Karpas-422 (cell line): ENCODE measurements around the gene SALL1. TPM values are rescaled to one million over a fixed set of nuclear protein-coding genes. Genes with fewer than 3 reads are reported as not detected.

Experiments used
- DNase-seq: peaks from one replicate; pipeline ENCODE4 v3.0.0-alpha.2; 2015
- H2AFZ ChIP-seq: fragments of 200-600 bp; sonication (generic); 2 replicates; pipeline ENCODE4 v1.6.1; 2014; ENCODE audit warnings: antibody characterized with exemption, low read length, mixed read lengths
- H3K27ac ChIP-seq: fragments of 200-600 bp; sonication (generic); 2 replicates; pipeline ENCODE4 v1.5.1; 2014; ENCODE audit warnings: mild to moderate bottlenecking, low read length, moderate library complexity
- H3K27me3 ChIP-seq: fragments of 200-600 bp; sonication (generic); 2 replicates; pipeline ENCODE4 v1.6.1; 2014; ENCODE audit warnings: low read length, mixed read lengths
- H3K36me3 ChIP-seq: fragments of 200-600 bp; sonication (generic); 2 replicates; pipeline ENCODE4 v1.6.1; 2014; ENCODE audit warnings: low read length, mixed read lengths; ENCODE audit not compliant: insufficient read depth
- H3K4me1 ChIP-seq: fragments of 200-600 bp; sonication (generic); 2 replicates; pipeline ENCODE4 v1.6.1; 2014; ENCODE audit warnings: mild to moderate bottlenecking, low read length, mixed read lengths
- H3K4me2 ChIP-seq: fragments of 200-600 bp; sonication (generic); 2 replicates; pipeline ENCODE4 v1.6.1; 2014; ENCODE audit warnings: low read length, low read depth, mild to moderate bottlenecking; ENCODE audit not compliant: poor library complexity, severe bottlenecking
- H3K4me3 ChIP-seq: fragments of 200-600 bp; sonication (generic); 2 replicates; pipeline ENCODE4 v1.5.1; 2014; ENCODE audit warnings: mild to moderate bottlenecking, antibody characterized with exemption, low read length, mixed read lengths
- H3K79me2 ChIP-seq: fragments of 200-600 bp; sonication (generic); 2 replicates; pipeline ENCODE4 v1.6.1; 2014; ENCODE audit warnings: mild to moderate bottlenecking, low read length, mixed read lengths
- H3K9ac ChIP-seq: fragments of 200-600 bp; sonication (generic); 2 replicates; pipeline ENCODE4 v1.6.0; 2014; ENCODE audit warnings: low read length
- H3K9me2 ChIP-seq: fragments of 200-600 bp; sonication (generic), shearing (Covaris generic); replicated peaks from 2 replicates; pipeline ENCODE4 v1.6.0; 2014; ENCODE audit warnings: mild to moderate bottlenecking, low read length, moderate library complexity; ENCODE audit not compliant: insufficient read depth
- H3K9me3 ChIP-seq: fragments of 300-700, 200-600 bp; sonication (generic); 2 replicates; pipeline ENCODE4 v1.6.1; 2014; ENCODE audit warnings: low read length, mixed read lengths
- H4K20me1 ChIP-seq: fragments of 200-600 bp; sonication (generic); 2 replicates; pipeline ENCODE4 v1.6.1; 2014; ENCODE audit warnings: mild to moderate bottlenecking, antibody characterized with exemption, low read length, low read depth; ENCODE audit not compliant: insufficient read depth
- total RNA-seq: library from RNA; depleted of rRNA; stranded (reverse); fragments of >200 nt; shearing (Covaris generic); gene quantifications from 2 replicates; pipeline ENCODE4 v1.2.3, GENCODE V29; 2014; ENCODE audit warnings: low replicate concordance

The SALL1 gene
- total RNA-seq, 1 experiment from 2014 or later: not detected

GRCh38 chr16:51140112-51140511, 11.0 kb downstream of the SALL1 start:
- H3K9me2 ChIP-seq: no peaks in the 10 kb centered on the region
- no peak overlapping the region for H3K27ac ChIP-seq
- no peaks in the 10 kb centered on the region for H3K27me3 ChIP-seq
- H3K9me3 ChIP-seq: no peaks in the 10 kb centered on the region
- no peak overlapping the region for H3K4me3 ChIP-seq
- H3K4me2 ChIP-seq: no peak overlapping the region
- no peaks in the 10 kb centered on the region for H3K4me1 ChIP-seq
- no peaks in the 10 kb centered on the region for H4K20me1 ChIP-seq
- H3K36me3 ChIP-seq: no peaks in the 10 kb centered on the region
- no peak overlapping the region for H3K9ac ChIP-seq
- DNase-seq: no peak
- H2AFZ ChIP-seq: no peak overlapping the region
- H3K79me2 ChIP-seq: no peaks in the 10 kb centered on the region

- no peaks in the 10 kb centered on the region for H3K79me2 ChIP-seq
- H3K9me2 ChIP-seq: no peaks in the 10 kb centered on the region
- no peak overlapping the region for H3K9ac ChIP-seq
- no peak overlapping the region for H3K4me2 ChIP-seq
- H3K27ac ChIP-seq: no peak overlapping the region
- H3K4me1 ChIP-seq: no peaks in the 10 kb centered on the region
- no peaks in the 10 kb centered on the region for H3K36me3 ChIP-seq
- no peaks in the 10 kb centered on the region for H4K20me1 ChIP-seq
- no peaks in the 10 kb centered on the region for H3K27me3 ChIP-seq
- H3K4me3 ChIP-seq: no peak overlapping the region
- no peak for DNase-seq
- H2AFZ ChIP-seq: no peak overlapping the region
- no peaks in the 10 kb centered on the region for H3K9me3 ChIP-seq
Measured at GRCh38 chr16:51139568-51139967, 11.5 kb downstream of the SALL1 start.

GRCh38 chr16:51138178-51138577, 12.9 kb downstream of the SALL1 start:
- Histone ChIP-seq H3K36me3 (no peaks in the 10 kb centered on the region), H2AFZ (no peak overlapping the region), H3K4me2 (no peak overlapping the region), H3K27me3 (no peaks in the 10 kb centered on the region), H3K79me2 (no peaks in the 10 kb centered on the region), H3K9me3 (no peaks in the 10 kb centered on the region), H3K27ac (no peak overlapping the region), H3K4me3 (no peak overlapping the region), H4K20me1 (no peaks in the 10 kb centered on the region), H3K9ac (no peak overlapping the region), H3K9me2 (no peaks in the 10 kb centered on the region), H3K4me1 (no peaks in the 10 kb centered on the region)
- DNase-seq: no peak

DNA sequence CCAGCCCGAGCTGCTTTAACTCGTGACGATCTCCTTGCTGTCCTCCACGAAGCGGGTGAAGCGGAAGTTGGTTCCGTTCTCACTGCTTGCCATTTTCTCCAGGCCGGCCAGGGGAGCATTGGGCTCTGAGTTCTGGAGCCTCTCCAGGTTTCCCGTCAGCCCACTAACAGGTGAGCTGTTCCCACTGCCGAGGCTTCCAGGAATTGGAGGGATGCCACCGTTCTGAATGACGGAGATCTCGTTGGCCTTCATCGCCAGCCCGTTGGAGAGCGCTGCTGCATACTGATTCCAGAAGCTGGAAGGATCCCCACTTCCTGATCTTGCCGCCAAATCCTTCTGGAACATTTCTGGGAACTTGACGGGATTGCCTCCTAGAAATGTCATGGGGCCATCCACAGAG, 14.0 kb downstream of the SALL1 start:
- no peaks in the 10 kb centered on the region for H3K27me3 ChIP-seq

DNA sequence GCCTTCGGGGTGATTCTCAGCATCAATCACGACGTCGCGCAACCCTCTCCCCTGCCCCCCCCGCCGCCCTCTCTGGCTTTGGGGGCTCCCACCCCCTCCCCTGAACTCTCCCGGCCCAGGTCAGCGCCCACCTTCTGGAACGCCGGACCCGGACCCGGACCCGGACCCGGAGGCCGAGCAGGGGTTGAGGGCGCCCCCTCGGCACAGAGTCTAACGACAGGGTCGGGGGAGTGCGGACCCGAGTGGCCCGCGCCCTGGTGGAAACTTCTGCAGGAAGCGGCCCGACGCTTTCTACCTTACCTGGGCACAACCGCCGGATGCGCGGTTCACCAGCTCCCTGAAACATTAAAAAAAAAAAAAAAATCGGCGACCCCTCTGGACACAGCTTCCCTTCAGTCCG, 16.2 kb downstream of the SALL1 start:
- no peak overlapping the region for H3K27ac ChIP-seq
- H3K4me2 ChIP-seq: no peak overlapping the region
- no peaks in the 10 kb centered on the region for H4K20me1 ChIP-seq
- DNase-seq: no peak
- no peaks in the 10 kb centered on the region for H3K36me3 ChIP-seq
- no peaks in the 10 kb centered on the region for H3K79me2 ChIP-seq
- no peaks in the 10 kb centered on the region for H3K4me1 ChIP-seq
- no peak overlapping the region for H2AFZ ChIP-seq
- no peak overlapping the region for H3K4me3 ChIP-seq
- no peak overlapping the region for H3K9ac ChIP-seq
- no peaks in the 10 kb centered on the region for H3K9me3 ChIP-seq
- H3K9me2 ChIP-seq: no peaks in the 10 kb centered on the region
- no peaks in the 10 kb centered on the region for H3K27me3 ChIP-seq

More for the DNA sequence above, 14.0 kb downstream of the SALL1 start:
- Histone ChIP-seq H3K36me3 (no peaks in the 10 kb centered on the region), H4K20me1 (no peaks in the 10 kb centered on the region), H3K9ac (no peak overlapping the region), H3K9me3 (no peaks in the 10 kb centered on the region), H3K79me2 (no peaks in the 10 kb centered on the region), H3K27ac (no peak overlapping the region), H3K9me2 (no peaks in the 10 kb centered on the region), H3K4me1 (no peaks in the 10 kb centered on the region), H3K4me3 (no peak overlapping the region), H2AFZ (no peak overlapping the region), H3K4me2 (no peak overlapping the region)
- DNase-seq: no peak

GRCh38 chr16:51134269-51134812, 16.7 kb downstream of the SALL1 start:
- Histone ChIP-seq H3K36me3 (no peaks in the 10 kb centered on the region), H3K9me2 (no peaks in the 10 kb centered on the region), H3K9me3 (no peaks in the 10 kb centered on the region), H4K20me1 (no peaks in the 10 kb centered on the region), H3K4me1 (no peaks in the 10 kb centered on the region), H3K27me3 (no peaks in the 10 kb centered on the region), H2AFZ (no peak overlapping the region), H3K79me2 (no peaks in the 10 kb centered on the region), H3K4me3 (no peak overlapping the region), H3K4me2 (no peak overlapping the region), H3K9ac (no peak overlapping the region), H3K27ac (no peak overlapping the region)
- DNase-seq: no peak

DNA sequence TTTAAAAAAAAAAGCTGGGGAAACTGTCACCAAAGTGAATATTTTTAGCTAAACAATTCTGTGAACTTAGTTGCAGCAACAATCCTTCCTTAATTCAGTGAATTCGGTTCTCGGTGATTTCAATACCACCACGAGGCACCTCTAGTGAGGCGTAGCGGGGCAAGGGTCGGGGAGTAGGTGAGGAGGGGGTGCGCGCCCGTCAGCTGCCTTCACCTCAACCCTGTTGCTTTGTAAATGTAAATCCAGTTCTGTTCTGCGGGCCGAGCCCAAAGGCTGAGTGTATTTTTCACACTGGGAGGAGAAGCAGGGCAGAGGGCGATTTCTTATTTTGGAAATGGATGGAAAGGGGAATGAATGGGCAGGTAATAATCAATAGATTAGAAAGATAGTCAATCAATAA, 17.4 kb downstream of the SALL1 start:
- no peaks in the 10 kb centered on the region for H3K36me3 ChIP-seq
- no peaks in the 10 kb centered on the region for H3K9me2 ChIP-seq
- H3K4me1 ChIP-seq: no peaks in the 10 kb centered on the region
- H4K20me1 ChIP-seq: no peaks in the 10 kb centered on the region
- H3K4me3 ChIP-seq: no peak overlapping the region
- no peak overlapping the region for H3K9ac ChIP-seq
- H3K79me2 ChIP-seq: no peaks in the 10 kb centered on the region
- H3K9me3 ChIP-seq: no peaks in the 10 kb centered on the region
- no peak overlapping the region for H3K27ac ChIP-seq
- no peak for DNase-seq
- H2AFZ ChIP-seq: no peak overlapping the region
- no peak overlapping the region for H3K4me2 ChIP-seq
- H3K27me3 ChIP-seq: no peaks in the 10 kb centered on the region

GRCh38 chr16:51133183-51133582, 17.9 kb downstream of the SALL1 start:
- Histone ChIP-seq H3K4me1 (no peaks in the 10 kb centered on the region), H3K4me2 (no peak overlapping the region), H3K79me2 (no peaks in the 10 kb centered on the region), H3K9ac (no peak overlapping the region), H4K20me1 (no peaks in the 10 kb centered on the region), H3K27me3 (no peaks in the 10 kb centered on the region), H3K9me3 (no peaks in the 10 kb centered on the region), H3K27ac (no peak overlapping the region), H3K9me2 (no peaks in the 10 kb centered on the region), H2AFZ (no peak overlapping the region), H3K36me3 (no peaks in the 10 kb centered on the region), H3K4me3 (no peak overlapping the region)
- DNase-seq: no peak
